HG03159 (cell line): ENCODE data around the gene SPC24.
"Not testable (repeated sequence)": the region's sequence is repeated elsewhere in the genome, so short reads cannot be mapped to it uniquely, and the experiment has no call there.

Experiments used
- ATAC-seq: cut with Tn5 transposase; IDR thresholded peaks from one replicate; pipeline ENCODE4 v1.9.1; 2021; ENCODE audit warnings: mild to moderate bottlenecking, moderate library complexity; ENCODE audit not compliant: unreplicated experiment

SPC24 gene

GRCh38 chr19:11166281-11167142, 10.9 kb upstream of the SPC24 start:
- ATAC-seq = no peak

DNA sequence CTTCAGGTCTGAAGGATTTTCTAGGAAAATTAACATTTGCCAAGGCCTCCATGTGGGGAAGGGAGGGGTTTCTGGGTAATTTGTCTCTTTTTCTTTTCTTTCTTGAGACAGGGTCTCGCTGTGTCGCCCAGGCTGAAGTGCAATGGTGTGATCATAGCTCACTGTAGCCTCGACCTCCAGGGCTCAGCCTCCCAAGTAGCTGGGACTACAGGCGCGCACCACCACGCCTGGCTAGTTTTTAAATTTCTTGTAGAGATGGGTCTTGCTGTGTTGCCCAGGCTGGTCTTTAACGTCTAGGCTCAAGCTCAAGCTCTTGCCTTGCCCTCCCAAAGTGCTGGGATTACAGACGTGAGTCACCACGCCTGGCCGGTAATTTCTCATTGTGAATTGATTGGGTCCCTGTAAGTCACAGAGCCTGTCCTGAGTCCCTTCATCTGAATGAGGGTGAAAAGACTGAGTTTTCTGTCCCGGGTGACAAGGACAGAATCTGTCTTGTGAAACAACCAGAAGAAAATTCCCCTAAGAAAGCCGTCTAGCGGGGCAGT, 10.0 kb upstream of the SPC24 start:
- no peak for ATAC-seq

GRCh38 chr19:11164879-11165406, 9.4 kb upstream of the SPC24 start:
- ATAC-seq = no peak

DNA sequence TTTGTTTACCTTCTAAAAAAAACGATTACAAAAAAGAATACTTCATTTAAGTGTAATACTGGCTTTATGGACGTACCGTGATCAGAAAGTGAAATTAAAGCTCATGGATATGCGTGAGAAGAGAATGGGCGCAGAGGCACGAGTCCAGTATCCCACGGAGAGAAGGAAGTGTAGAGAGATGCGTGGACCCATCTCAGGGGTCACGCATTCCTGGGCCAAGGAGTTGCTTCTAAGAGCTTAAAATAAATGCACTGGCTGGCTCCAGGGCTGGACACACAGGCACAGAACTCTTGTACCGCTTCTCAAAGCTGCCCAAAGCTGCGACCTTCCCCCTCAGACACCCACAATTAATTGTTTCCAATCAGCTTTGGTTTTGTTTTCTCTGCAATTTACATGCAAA, 8.7 kb upstream of the SPC24 start:
- no peak for ATAC-seq

DNA sequence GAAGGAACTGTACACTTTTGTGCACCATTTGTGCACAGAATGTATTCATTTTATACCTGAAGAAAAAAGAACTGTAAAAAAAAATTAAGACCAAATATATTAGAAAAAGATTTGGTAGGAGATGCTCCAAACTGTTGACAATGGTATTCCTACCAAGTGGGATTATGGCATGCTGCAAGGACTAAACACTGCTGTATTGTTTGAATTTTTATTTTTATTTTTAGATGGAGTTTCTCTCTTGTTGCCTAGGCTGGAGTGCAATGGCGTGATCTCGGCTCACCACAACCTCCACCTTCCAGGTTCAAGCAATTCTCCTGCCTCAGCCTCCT, 4.8 kb upstream of the SPC24 start:
- not testable (repeated sequence) for ATAC-seq

- no peak for ATAC-seq
Measured at GRCh38 chr19:11159598-11160439, 4.2 kb upstream of the SPC24 start.

DNA sequence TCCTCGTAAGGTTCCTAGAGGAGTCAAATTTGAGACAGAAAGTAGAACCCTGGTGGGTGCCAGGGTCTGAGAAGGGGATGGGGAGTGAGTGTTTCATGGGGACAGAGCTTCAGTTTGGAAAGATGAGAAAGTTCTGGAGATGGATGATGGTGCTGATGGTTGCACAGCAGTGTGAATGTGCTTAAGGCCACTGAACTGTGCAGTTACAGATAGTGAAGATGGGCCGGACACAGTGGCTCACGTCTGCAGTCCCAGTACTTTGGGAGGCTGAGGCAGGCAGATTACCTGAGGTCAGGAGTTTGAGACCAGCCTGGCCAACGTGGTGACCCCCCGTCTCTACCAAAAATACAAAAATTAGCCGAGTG, 917 bp downstream of the SPC24 start:
- ATAC-seq = no peak

DNA sequence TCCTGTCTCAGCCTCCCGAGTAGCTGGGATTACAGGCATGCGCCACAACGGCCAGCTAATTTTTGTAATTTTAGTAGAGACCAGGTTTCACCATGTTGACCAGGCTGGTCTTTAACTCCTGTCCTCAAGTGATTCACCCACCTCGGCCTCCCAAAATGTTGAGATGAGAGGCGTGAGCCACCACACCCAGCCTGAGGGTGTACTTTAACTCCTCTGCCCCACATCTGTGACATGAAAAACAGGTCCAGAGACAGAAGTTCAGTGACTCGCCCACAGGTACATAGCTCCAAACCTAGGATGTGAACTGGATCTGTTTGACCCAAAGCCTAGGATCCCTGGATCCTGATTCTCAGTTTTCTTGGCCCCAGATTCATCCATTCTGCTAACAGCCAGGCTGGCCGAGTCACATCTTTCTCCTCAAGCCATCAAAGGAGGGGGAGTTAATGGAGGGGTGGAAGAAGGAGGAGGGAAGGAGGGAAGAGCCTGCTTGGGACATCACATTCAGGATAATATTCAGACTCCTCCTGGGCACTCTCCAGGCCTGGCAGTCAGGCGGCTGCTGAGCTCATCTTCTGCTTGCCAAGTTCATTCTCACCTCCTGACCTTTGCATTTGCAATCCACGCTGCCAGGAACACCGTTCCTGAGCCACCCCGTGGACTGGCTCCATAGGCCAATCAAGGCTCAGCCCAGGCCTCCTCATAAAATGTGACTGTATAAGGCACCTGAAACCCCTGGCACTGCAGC, 3.1 kb downstream of the SPC24 start:
- ATAC-seq = no peak

DNA sequence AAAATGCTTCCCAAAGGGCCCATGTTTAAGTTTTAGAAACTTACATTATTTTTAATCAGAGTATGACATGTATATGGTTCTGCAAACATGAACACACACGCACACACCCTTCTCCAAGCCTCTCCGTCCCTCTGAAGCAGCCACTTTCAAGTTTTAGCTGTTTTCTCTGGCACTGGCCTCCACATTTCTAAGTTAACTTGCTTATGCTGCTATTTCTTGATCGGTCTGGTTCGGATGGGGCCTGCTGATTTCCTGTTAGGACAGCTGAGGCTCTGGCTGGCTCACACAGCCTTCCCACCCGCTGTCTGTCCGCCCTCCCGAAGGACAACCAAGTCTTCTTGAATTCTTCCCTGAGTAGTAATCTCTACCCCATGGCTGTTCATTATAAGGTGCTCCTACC, 4.4 kb downstream of the SPC24 start:
- ATAC-seq = no peak

DNA sequence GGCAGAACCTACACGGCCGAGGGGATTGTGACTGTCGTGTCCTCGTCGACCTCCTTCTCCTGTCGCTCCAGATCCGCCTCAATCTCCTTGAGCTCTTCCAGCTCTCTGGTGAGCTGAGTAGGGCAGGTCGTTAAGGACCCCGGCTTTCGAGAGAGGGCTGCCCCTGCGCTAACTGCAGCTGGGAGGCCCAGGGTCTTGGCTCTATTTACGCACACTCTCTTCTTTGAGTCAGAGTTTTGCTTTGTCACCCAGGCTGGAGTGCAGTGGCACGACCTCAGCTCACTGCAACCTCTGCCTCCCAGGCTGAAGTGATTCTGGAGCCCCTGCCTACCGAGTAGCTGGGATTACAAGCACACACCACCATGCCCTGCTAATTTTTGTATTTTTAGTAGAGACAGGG, 7.6 kb downstream of the SPC24 start:
- ATAC-seq = no peak

DNA sequence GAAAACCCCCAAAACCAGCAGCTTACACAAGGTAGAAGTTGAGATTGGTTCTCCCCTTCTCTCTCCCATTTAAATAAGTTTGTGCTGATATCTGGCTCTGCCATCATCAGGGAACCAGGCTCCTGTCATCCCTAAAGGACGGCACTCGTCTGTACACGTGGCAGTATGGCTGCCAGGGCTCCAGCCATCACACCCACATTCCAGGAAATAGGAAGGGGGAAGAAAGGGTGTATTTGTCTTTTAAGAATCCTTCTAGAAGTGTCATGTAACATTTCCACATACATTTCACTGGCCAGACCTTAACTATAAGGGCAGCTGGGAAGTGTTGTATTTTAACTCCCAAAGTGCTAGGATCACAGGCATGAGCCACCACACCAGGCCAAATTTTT, 10.1 kb downstream of the SPC24 start:
- no peak for ATAC-seq

- no peak for ATAC-seq
Measured at GRCh38 chr19:11142528-11143171, 12.9 kb downstream of the SPC24 start.

- no peak for ATAC-seq
Measured at GRCh38 chr19:11141937-11142527, 13.6 kb downstream of the SPC24 start.

- ATAC-seq = no peak
Measured at GRCh38 chr19:11140896-11141295, 14.7 kb downstream of the SPC24 start.

- not testable (repeated sequence) for ATAC-seq
Measured at GRCh38 chr19:11140023-11140538, 15.5 kb downstream of the SPC24 start.

DNA sequence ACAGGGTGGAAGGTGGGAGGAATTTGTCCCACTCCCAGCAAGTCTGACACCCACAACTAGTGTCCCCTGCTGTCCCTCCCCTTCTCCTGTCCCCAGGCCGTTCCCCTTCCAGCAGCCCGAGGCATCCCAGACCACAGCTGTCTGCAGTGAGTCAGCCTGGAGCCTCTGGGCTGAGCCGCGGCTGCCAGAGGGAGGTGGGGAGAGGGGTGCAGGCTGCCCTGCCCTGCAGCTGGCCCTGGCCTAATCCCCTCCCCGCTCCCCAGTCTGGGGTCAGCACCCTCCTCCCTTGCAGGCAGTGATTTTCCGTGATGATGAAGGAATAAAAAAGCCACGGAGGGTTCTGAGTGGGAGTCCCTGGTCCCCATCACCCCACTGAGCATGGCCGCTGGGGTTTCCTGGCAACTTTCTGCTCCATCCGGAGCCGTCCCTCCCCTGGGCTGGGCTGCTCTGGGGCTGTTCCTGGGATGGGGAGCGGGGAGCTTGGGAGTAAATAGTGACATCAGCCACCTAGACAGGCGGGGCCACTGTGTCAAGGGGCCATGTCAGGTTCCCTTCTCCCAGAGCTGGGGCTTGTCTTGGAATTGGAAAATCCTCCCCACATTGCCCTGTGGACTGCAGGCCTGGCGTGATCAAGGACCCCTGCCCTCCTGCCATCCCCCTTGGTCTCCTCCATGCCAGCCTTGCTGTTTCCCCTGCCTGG, 16.8 kb downstream of the SPC24 start:
- no peak for ATAC-seq

GRCh38 chr19:11137542-11138384, 17.8 kb downstream of the SPC24 start:
- ATAC-seq = no peak

GRCh38 chr19:11136400-11137101, 19.0 kb downstream of the SPC24 start:
- ATAC-seq = no peak
